Body of pancreas (tissue), 4 donors: ENCODE data around the gene NEDD4L. TPM values are rescaled to one million over a fixed set of nuclear protein-coding genes. Genes with fewer than 3 reads are reported as not detected.

Experiments
- ATAC-seq: fragments of 150-250 bp; one replicate; pipeline ENCODE4 v1.9.1; 2016
- DNase-seq, 4 donors: peaks; one replicate each; pipeline ENCODE4 v3.0.0-alpha.2; 2019
- H3K27ac ChIP-seq, 4 donors: fragments of 200-600 bp; sonication (generic); 1 replicate in 3 of 4; 2 replicates in 1 of 4; pipeline versions ENCODE4 v1.5.1 to v1.6.1; 2016 to 2019; ENCODE audit warnings: mild to moderate bottlenecking in 1 of 4, mixed read lengths in 1 of 4, moderate library complexity in 1 of 4
- H3K27me3 ChIP-seq, 2 donors: fragments of 200-600 bp; sonication (generic); one replicate each; pipeline ENCODE4 v1.6.0; 2016; ENCODE audit warnings: mild to moderate bottlenecking in 1 of 2
- H3K36me3 ChIP-seq, 2 donors: fragments of 200-600 bp; sonication (generic); replicated peaks in 1 of 2; 2 replicates each; pipeline ENCODE4 v1.5.1; 2016; ENCODE audit warnings: low read depth in 2 of 2; ENCODE audit not compliant: insufficient read depth in 1 of 2
- H3K4me1 ChIP-seq: fragments of 200-600 bp; sonication (generic); one replicate; pipeline ENCODE4 v1.6.0; 2016
- H3K4me3 ChIP-seq, 2 donors: fragments of 200-600 bp; sonication (generic); 1 replicate in 1 of 2; 2 replicates in 1 of 2; pipeline ENCODE4 v1.5.1; 2016 to 2019
- H3K9me3 ChIP-seq, 3 donors: fragments of 200-600 bp; sonication (generic); 1 replicate in 2 of 3; 2 replicates in 1 of 3; pipeline ENCODE4 v1.5.1; 2016
- POLR2A ChIP-seq, 3 donors: fragments of 450-650 bp; IDR thresholded peaks; one replicate each; pipeline ENCODE4 v1.6.1; 2016; ENCODE audit warnings: antibody characterized with exemption in 3 of 3, mild to moderate bottlenecking in 2 of 3
- WGBS, 2 donors: methylation state at CpG; one replicate each; pipeline ENCODE4 v1.1.5; 2017; 5-methylcytosine and 5-hydroxymethylcytosine counted together
- intact Hi-C: fragments of 100-400 bp; cut with DNase I; formaldehyde crosslinking; loops from one replicate; pipeline ENCODE4 v1.15.1; 2023
- total RNA-seq, 2 donors: library from RNA; depleted of rRNA; stranded (reverse); fragments of >200 nt; gene quantifications; one replicate each; pipeline ENCODE4 v1.1.0, GENCODE V29; 2016
- TF ChIP-seq, protein P1 (sequence below), 7 experiments: fragments of 450-650 bp in 4 of 7; fragments of 200-600 bp in 3 of 7; sonication (generic) in 3 of 7; IDR thresholded peaks; one replicate each; pipeline ENCODE4 v1.5.1; 2016 to 2019; ENCODE audit warnings: antibody characterized with exemption in 7 of 7

Gene NEDD4L
- total RNA-seq, 2 donors from 2014 or later = 105 to 108 TPM

GRCh38 chr18:58158008-58158407 lies 114.0 kb downstream of the NEDD4L start:
- no peak for DNase-seq
- TF ChIP-seq POLR2A (IDR thresholded peaks at IDR 0.05) = no peak
- TF ChIP-seq, protein P1, sequence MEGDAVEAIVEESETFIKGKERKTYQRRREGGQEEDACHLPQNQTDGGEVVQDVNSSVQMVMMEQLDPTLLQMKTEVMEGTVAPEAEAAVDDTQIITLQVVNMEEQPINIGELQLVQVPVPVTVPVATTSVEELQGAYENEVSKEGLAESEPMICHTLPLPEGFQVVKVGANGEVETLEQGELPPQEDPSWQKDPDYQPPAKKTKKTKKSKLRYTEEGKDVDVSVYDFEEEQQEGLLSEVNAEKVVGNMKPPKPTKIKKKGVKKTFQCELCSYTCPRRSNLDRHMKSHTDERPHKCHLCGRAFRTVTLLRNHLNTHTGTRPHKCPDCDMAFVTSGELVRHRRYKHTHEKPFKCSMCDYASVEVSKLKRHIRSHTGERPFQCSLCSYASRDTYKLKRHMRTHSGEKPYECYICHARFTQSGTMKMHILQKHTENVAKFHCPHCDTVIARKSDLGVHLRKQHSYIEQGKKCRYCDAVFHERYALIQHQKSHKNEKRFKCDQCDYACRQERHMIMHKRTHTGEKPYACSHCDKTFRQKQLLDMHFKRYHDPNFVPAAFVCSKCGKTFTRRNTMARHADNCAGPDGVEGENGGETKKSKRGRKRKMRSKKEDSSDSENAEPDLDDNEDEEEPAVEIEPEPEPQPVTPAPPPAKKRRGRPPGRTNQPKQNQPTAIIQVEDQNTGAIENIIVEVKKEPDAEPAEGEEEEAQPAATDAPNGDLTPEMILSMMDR (IDR thresholded peaks at IDR 0.05) = no peak
- no peak overlapping the region for H3K4me3 ChIP-seq
- no peak for ATAC-seq
- 100% methylated on average over 1 of the region's 1 CpG for WGBS, 2 donors
- no peaks in the 10 kb centered on the region for H3K36me3 ChIP-seq
- intact Hi-C loops = loop anchor here (10.0 kb wide), 1 partner anchor 167 kb away; no protein-coding TSS in a partner anchor
- no peaks in the 10 kb centered on the region for H3K9me3 ChIP-seq
- peaks cover 21% of the 10 kb centered on the region for H3K4me1 ChIP-seq
- H3K27me3 ChIP-seq = no peaks in the 10 kb centered on the region
- no peak overlapping the region for H3K27ac ChIP-seq

- intact Hi-C loops = loop anchor here (10.0 kb wide), 1 partner anchor 166 kb away; no protein-coding TSS in a partner anchor
- ATAC-seq (no peak), DNase-seq (no peak)
- no peak overlapping the region for H3K27ac ChIP-seq
- 93 to 94% methylated on average over 5 of the region's 5 CpGs for WGBS, 2 donors
- H3K4me3 ChIP-seq = no peak overlapping the region
- no peak for TF ChIP-seq POLR2A (IDR thresholded peaks at IDR 0.05)
- TF ChIP-seq, protein P1 (IDR thresholded peaks at IDR 0.05) = no peak
- no peaks in the 10 kb centered on the region for H3K9me3 ChIP-seq
- H3K27me3 ChIP-seq = no peaks in the 10 kb centered on the region
- H3K36me3 ChIP-seq = no peaks in the 10 kb centered on the region
- peaks cover 21% of the 10 kb centered on the region for H3K4me1 ChIP-seq
These were observed 114.4 kb downstream of the NEDD4L start for GRCh38 chr18:58158459-58158858.

GRCh38 chr18:58161659-58162058 lies 117.6 kb downstream of the NEDD4L start:
- no peaks in the 10 kb centered on the region for H3K9me3 ChIP-seq
- no peaks in the 10 kb centered on the region for H3K27me3 ChIP-seq
- WGBS, 2 donors = 43 to 62% methylated on average over 3 of the region's 3 CpGs
- no peaks in the 10 kb centered on the region for H3K36me3 ChIP-seq
- no peak overlapping the region for H3K27ac ChIP-seq
- ATAC-seq (peak; percentile 51), DNase-seq (peak; percentile 24 to 48 (median 34))
- peaks cover 17% of the 10 kb centered on the region for H3K4me1 ChIP-seq
- no peak overlapping the region for H3K4me3 ChIP-seq
- no peak for TF ChIP-seq POLR2A (IDR thresholded peaks at IDR 0.05)
- TF ChIP-seq, protein P1 (IDR thresholded peaks at IDR 0.05) = no peak
- intact Hi-C loops = no loop called here

- no peak for ATAC-seq
- intact Hi-C loops = no loop called here
- DNase-seq = no peak
- Histone ChIP-seq H3K4me1 (peaks cover 15% of the 10 kb centered on the region), H3K27ac (no peak overlapping the region), H3K27me3 (no peaks in the 10 kb centered on the region), H3K4me3 (no peak overlapping the region), H3K36me3 (no peaks in the 10 kb centered on the region), H3K9me3 (no peaks in the 10 kb centered on the region)
- TF ChIP-seq, protein P1 (IDR thresholded peaks at IDR 0.05) = no peak
- TF ChIP-seq POLR2A (IDR thresholded peaks at IDR 0.05) = no peak
- 87 to 88% methylated on average over 6 of the region's 6 CpGs for WGBS, 2 donors
These were observed 118.1 kb downstream of the NEDD4L start for GRCh38 chr18:58162127-58162526.

DNA sequence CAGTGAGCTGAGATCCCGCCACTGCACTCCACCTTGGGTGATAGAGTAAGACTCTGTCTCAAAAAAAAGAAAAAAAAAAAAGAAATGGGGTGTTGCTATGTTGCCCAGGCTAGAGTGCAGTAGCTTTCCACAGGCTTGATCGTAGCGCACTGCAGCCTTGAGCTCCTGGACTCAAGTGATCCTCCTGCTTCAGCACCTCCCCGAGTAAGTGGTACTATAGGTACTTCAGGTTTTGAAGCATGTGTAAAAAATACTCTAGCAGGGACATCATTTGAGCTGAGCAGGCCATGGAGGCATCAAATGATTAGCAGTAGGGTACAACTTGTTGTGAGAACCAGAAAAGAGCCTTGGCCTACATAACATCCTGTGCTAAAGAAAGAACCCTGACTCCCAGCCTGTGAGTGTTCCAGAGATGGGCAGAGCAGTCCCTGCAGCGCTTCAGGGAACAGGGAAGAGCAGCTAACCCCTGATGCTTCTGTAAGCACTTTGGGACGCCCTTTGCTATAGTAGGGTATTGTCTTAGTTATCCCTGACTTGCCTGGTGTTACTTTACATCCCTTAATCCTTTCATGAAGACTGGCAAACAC lies 119.1 kb downstream of the NEDD4L start:
- TF ChIP-seq POLR2A (IDR thresholded peaks at IDR 0.05) = no peak
- TF ChIP-seq, protein P1 (IDR thresholded peaks at IDR 0.05) = no peak
- Histone ChIP-seq H3K36me3 (no peaks in the 10 kb centered on the region), H3K4me3 (no peak overlapping the region), H3K27me3 (no peaks in the 10 kb centered on the region), H3K4me1 (peaks cover 15% of the 10 kb centered on the region), H3K9me3 (no peaks in the 10 kb centered on the region), H3K27ac (no peak overlapping the region)
- 93 to 94% methylated on average over 6 of the region's 6 CpGs for WGBS, 2 donors
- ATAC-seq = no peak
- intact Hi-C loops = no loop called here
- DNase-seq = no peak
